DND-41 (cell line): ENCODE measurements around the gene CHRNA9.
A peak's percentile ranks its signal among the peaks of the same experiment; 100 is the strongest.

Experiments used
- ATAC-seq: fragments of 200-7000 bp; cut with Tn5 transposase; 3 replicates; pipeline ENCODE4 v1.9.1; 2021; ENCODE audit warnings: low read depth; ENCODE audit not compliant: insufficient read depth
- DNase-seq: peaks from one replicate; pipeline ENCODE4 v3.0.0-alpha.2; 2020
- H2AFZ ChIP-seq: 2 replicates; pipeline ENCODE4 v1.6.0; 2012; ENCODE audit warnings: low read depth, low read length
- H3K27ac ChIP-seq: 2 replicates; pipeline ENCODE4 v1.5.1; 2012; ENCODE audit warnings: low read length, inconsistent platforms
- H3K27me3 ChIP-seq: fragments of 200-600 bp; sonication (generic); 2 replicates; pipeline ENCODE4 v1.6.0; 2012; ENCODE audit warnings: low read length, mild to moderate bottlenecking, inconsistent platforms; ENCODE audit not compliant: insufficient read depth, poor library complexity
- H3K36me3 ChIP-seq: 2 replicates; pipeline ENCODE4 v1.5.1; 2012; ENCODE audit warnings: low read length, inconsistent platforms; ENCODE audit not compliant: insufficient read depth
- H3K4me1 ChIP-seq: 2 replicates; pipeline ENCODE4 v1.5.1; 2012; ENCODE audit warnings: mild to moderate bottlenecking, low read length; ENCODE audit not compliant: insufficient read depth
- H3K4me2 ChIP-seq: 2 replicates; pipeline ENCODE4 v1.6.0; 2012; ENCODE audit warnings: mild to moderate bottlenecking, moderate library complexity, low read length, inconsistent platforms; ENCODE audit not compliant: insufficient read depth
- H3K4me3 ChIP-seq, 2 experiments: fragments of 200-600 bp in 1 of 2; shearing (Covaris generic) in 1 of 2; 2 replicates each; pipeline ENCODE4 v1.5.1; 2012 to 2016; ENCODE audit warnings: inconsistent platforms in 2 of 2, low read length in 2 of 2, mild to moderate bottlenecking in 2 of 2, low read depth in 1 of 2, moderate library complexity in 1 of 2
- H3K79me2 ChIP-seq: 2 replicates; pipeline ENCODE4 v1.6.0; 2012; ENCODE audit warnings: low read length, inconsistent platforms; ENCODE audit not compliant: insufficient read depth
- H3K9ac ChIP-seq: 2 replicates; pipeline ENCODE4 v1.6.0; 2012; ENCODE audit warnings: low read depth, mild to moderate bottlenecking, inconsistent platforms, low read length, moderate library complexity
- H3K9me3 ChIP-seq: 2 replicates; pipeline ENCODE4 v1.5.1; 2012; ENCODE audit warnings: low read length, moderate library complexity, mild to moderate bottlenecking, inconsistent platforms; ENCODE audit not compliant: insufficient read depth, severe bottlenecking
- H4K20me1 ChIP-seq: 2 replicates; pipeline ENCODE4 v1.6.0; 2012; ENCODE audit warnings: low read length; ENCODE audit not compliant: insufficient read depth
- CTCF ChIP-seq: IDR thresholded peaks from 2 replicates; pipeline ENCODE4 v1.5.1; 2012; ENCODE audit warnings: borderline replicate concordance, low read length, moderate library complexity, mild to moderate bottlenecking; ENCODE audit not compliant: poor library complexity, severe bottlenecking; ENCODE audit errors: extremely low read depth
- EZH2 ChIP-seq: IDR thresholded peaks from 3 replicates; pipeline ENCODE4 v1.6.1; 2012; ENCODE audit warnings: borderline replicate concordance, low read depth, mild to moderate bottlenecking, moderate library complexity, low read length, inconsistent platforms; ENCODE audit not compliant: severe bottlenecking

CHRNA9 gene

DNA sequence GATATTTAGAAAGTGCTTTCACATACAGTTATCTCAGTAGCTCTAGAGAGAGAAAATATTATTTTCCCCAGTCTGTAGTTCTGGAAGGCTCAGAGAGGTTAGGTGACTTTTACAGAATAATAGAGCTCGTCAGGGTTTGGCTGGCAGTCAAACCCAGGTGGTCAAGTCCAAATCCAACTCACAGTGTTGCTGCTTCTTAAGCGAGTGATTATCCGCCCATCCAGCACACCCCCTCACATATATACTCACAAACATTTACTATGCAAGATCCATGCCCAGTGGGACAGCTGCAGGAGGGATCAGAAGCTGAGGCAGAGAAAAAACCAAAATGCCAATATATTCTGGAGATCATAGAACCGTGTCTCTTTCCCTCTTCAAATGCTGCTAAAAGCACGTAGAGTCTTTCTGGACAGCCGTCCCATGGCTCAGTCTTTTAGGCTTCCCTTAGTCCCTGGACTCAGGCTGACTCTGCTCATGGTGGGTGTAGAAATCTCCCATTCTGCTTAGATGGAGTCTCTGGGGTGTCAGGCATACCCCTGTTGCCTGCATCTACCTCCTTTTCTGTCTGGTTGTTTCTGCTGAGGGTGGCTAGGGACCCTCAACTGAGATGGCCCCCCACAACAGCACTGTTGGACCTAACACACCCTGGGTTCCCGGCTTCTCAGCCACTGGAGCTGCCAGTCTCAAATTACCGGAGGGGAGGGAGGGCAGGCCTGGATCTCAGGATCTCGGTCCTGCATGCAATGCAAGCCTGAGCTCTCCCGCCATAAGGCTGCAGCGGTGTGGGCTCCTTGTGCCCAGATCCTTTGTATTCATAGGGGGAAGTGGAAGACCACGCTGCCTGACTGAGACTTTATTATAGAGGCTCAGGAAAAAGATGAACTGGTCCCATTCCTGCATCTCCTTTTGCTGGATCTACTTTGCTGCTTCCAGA lies at the start of gene CHRNA9:
TSS of gene CHRNA9 (plus strand) at position 743 of the 934 bp plus-strand sequence. CDS start at position 878, 135 bp downstream.
- no peak for DNase-seq
- Histone ChIP-seq H3K9me3 (no peaks in the 10 kb centered on the region), H3K79me2 (no peaks in the 10 kb centered on the region), H3K4me2 (no peak within 1 kb of the TSS), H3K27ac (no peak within 1 kb of the TSS), H3K36me3 (no peaks in the 10 kb centered on the region), H3K9ac (no peak within 1 kb of the TSS), H2AFZ (no peak within 1 kb of the TSS), H3K27me3 (no peaks in the 10 kb centered on the region), H3K4me3 (no peak within 1 kb of the TSS), H4K20me1 (no peaks in the 10 kb centered on the region), H3K4me1 (no peaks in the 10 kb centered on the region)
- no peak for ATAC-seq
- no peak for TF ChIP-seq EZH2
- no peak for TF ChIP-seq CTCF

DNA sequence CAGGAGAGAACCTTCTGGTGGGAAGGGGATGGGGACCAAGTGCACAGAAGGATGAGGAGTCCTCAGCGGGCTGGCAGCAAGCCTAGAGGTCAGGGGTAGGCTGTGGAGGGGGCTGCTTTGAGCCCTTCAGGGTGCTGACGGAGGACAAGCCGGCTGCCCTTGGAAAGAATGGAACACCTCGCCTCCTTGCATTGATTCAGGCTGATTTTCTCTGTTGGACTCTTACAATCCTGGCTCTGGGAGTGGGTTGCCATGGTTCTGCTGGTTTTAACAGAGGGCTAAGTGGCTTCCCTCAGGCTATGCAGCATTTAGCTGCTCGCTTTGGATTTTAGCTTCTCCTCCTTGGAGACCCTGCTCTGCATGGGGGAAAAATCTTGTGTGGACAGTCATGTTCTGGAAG lies 49.4 kb upstream of the CHRNA9 start:
- no peak for DNase-seq
- Histone ChIP-seq H3K9ac (no peak overlapping the region), H2AFZ (no peak overlapping the region), H3K36me3 (no peaks in the 10 kb centered on the region), H4K20me1 (no peaks in the 10 kb centered on the region), H3K27ac (no peak overlapping the region), H3K4me3 (no peak overlapping the region), H3K4me2 (no peak overlapping the region), H3K79me2 (no peaks in the 10 kb centered on the region), H3K9me3 (no peaks in the 10 kb centered on the region), H3K4me1 (peaks cover 35% of the 10 kb centered on the region), H3K27me3 (no peaks in the 10 kb centered on the region)
- ATAC-seq, result no peak
- TF ChIP-seq EZH2 (no peak), CTCF (no peak)

DNA sequence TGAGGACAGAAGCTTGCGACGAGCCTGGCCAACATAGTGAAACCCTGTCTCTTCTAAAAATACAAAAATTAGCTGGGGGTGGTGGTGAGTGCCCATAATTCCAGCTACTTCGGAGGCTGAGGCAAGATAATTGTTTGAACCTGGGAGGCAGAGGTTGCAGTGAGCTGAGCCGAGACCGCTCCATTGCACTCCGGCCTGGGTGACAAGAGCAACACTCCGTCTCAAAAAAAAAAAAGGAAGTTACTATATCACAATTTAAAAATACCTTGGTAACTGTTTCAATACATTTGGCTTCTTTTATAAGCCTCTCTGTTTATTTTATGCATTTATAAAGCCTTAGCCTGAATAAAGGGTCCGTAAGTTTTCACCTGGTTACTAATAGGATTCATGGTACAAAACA lies 46.6 kb upstream of the CHRNA9 start:
- peak overlapping the region; percentile 32; the same call in 1 of the 2 replicates for H3K4me2 ChIP-seq
- no peaks in the 10 kb centered on the region for H3K9me3 ChIP-seq
- peak overlapping the region; percentile 79 for H3K27ac ChIP-seq
- no peaks in the 10 kb centered on the region for H3K36me3 ChIP-seq
- H2AFZ ChIP-seq, result no peak overlapping the region
- no peaks in the 10 kb centered on the region for H4K20me1 ChIP-seq
- no peaks in the 10 kb centered on the region for H3K79me2 ChIP-seq
- no peak overlapping the region for H3K4me3 ChIP-seq
- no peak for TF ChIP-seq CTCF
- ATAC-seq (no peak), DNase-seq (no peak)
- peak overlapping the region; percentile 12; the same call in 1 of the 2 replicates for H3K9ac ChIP-seq
- peaks cover 52% of the 10 kb centered on the region for H3K4me1 ChIP-seq
- no peaks in the 10 kb centered on the region for H3K27me3 ChIP-seq
